ENCODE data around the gene SIL1.

GRCh38 chr5:139012176-139012575 lies 186.0 kb downstream of the SIL1 start:
- TF ChIP-seq POLR2A (IDR thresholded peaks at IDR 0.05) = no peak
- no peak for TF ChIP-seq CTCF (IDR thresholded peaks at IDR 0.05)
